Vagina (tissue), 2 donors: ENCODE results near the gene MEX3C. TPM values are rescaled to one million over a fixed set of nuclear protein-coding genes. Genes with fewer than 3 reads are reported as not detected.

Experiments used
- DNase-seq, 2 donors: peaks; one replicate each; pipeline ENCODE4 v3.0.0-alpha.2; 2017; ENCODE audit errors: extremely low spot score in 2 of 2
- H3K27ac ChIP-seq: fragments of 200-600 bp; sonication (generic); one replicate; pipeline ENCODE4 v1.5.1; 2019
- H3K27me3 ChIP-seq: fragments of 200-600 bp; sonication (generic); one replicate; pipeline ENCODE4 v1.5.1; 2019
- H3K36me3 ChIP-seq, 2 donors: fragments of 200-600 bp; sonication (generic); one replicate each; pipeline ENCODE4 v1.5.1; 2017 to 2019
- H3K4me1 ChIP-seq: fragments of 200-600 bp; sonication (generic); one replicate; pipeline ENCODE4 v1.5.1; 2019
- H3K4me3 ChIP-seq, 2 donors: fragments of 200-600 bp; sonication (generic); 1 replicate in 1 of 2; 2 replicates in 1 of 2; pipeline ENCODE4 v1.5.1; 2016 to 2019
- H3K9me3 ChIP-seq: fragments of 200-600 bp; sonication (generic); one replicate; pipeline ENCODE4 v1.5.1; 2019
- POLR2A ChIP-seq, 2 donors: fragments of 450-650 bp; IDR thresholded peaks; one replicate each; pipeline ENCODE4 v1.6.1; 2017; ENCODE audit warnings: antibody characterized with exemption in 2 of 2, mild to moderate bottlenecking in 2 of 2, moderate library complexity in 2 of 2
- POLR2AphosphoS5 ChIP-seq, 2 donors: sonication (generic); formaldehyde crosslinking; IDR thresholded peaks; one replicate each; pipeline ENCODE4 v1.9.0; 2017; ENCODE audit warnings: antibody characterized with exemption in 2 of 2, mild to moderate bottlenecking in 2 of 2, low read depth in 1 of 2; ENCODE audit not compliant: insufficient read depth in 1 of 2
- intact Hi-C: fragments of 100-400 bp; cut with DNase I; formaldehyde crosslinking; loops from one replicate; pipeline ENCODE4 v1.15.1; 2023
- total RNA-seq: library from RNA; depleted of rRNA; stranded (reverse); fragments of >200 nt; gene quantifications from one replicate; pipeline ENCODE4 v1.2.3, GENCODE V29; 2016
- TF ChIP-seq, protein P1 (sequence below), 3 experiments: fragments of 450-650 bp in 2 of 3; fragments of 200-600 bp in 1 of 3; sonication (generic) in 1 of 3; IDR thresholded peaks; one replicate each; pipeline ENCODE4 v1.5.1; 2017 to 2019; ENCODE audit warnings: antibody characterized with exemption in 3 of 3, mild to moderate bottlenecking in 2 of 3, moderate library complexity in 2 of 3

MEX3C gene
- total RNA-seq, 1 donor from 2014 or later = 20.4 TPM

GRCh38 chr18:51132256-51132935, 65.1 kb downstream of the MEX3C start:
- Histone ChIP-seq H3K27me3 (no peaks in the 10 kb centered on the region), H3K36me3 (no peaks in the 10 kb centered on the region), H3K4me3 (no peak overlapping the region), H3K27ac (no peak overlapping the region), H3K4me1 (peaks cover 6% of the 10 kb centered on the region), H3K9me3 (no peaks in the 10 kb centered on the region)
- DNase-seq = no peak
- TF ChIP-seq, protein P1, sequence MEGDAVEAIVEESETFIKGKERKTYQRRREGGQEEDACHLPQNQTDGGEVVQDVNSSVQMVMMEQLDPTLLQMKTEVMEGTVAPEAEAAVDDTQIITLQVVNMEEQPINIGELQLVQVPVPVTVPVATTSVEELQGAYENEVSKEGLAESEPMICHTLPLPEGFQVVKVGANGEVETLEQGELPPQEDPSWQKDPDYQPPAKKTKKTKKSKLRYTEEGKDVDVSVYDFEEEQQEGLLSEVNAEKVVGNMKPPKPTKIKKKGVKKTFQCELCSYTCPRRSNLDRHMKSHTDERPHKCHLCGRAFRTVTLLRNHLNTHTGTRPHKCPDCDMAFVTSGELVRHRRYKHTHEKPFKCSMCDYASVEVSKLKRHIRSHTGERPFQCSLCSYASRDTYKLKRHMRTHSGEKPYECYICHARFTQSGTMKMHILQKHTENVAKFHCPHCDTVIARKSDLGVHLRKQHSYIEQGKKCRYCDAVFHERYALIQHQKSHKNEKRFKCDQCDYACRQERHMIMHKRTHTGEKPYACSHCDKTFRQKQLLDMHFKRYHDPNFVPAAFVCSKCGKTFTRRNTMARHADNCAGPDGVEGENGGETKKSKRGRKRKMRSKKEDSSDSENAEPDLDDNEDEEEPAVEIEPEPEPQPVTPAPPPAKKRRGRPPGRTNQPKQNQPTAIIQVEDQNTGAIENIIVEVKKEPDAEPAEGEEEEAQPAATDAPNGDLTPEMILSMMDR (IDR thresholded peaks at IDR 0.05) = no peak
- TF ChIP-seq POLR2AphosphoS5 (IDR thresholded peaks at IDR 0.05; ENCODE audit: insufficient read depth in 1 of 2, low read depth in 1 of 2) (no peak), POLR2A (IDR thresholded peaks at IDR 0.05) (no peak)
- intact Hi-C loops = no loop called here

DNA sequence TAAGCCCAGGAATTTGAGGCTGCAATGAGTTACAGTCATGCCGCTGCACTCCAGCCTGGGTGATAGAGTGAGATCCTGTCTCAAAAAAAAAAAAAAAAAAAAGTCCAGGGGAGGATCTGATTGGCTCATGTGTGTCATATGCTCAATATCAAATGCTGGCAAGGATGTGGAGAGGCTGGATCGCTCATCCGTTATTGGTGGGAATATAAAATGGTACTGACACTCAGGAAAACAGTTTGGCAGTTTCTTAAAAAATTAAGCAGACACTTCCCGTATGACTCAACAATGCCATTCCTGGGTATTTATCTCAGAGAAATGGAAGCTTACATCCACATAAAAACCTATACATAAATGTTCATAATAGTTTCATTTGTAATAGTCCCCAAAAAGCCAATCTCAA, 68.9 kb downstream of the MEX3C start:
- no peaks in the 10 kb centered on the region for H3K4me1 ChIP-seq
- no peak overlapping the region for H3K27ac ChIP-seq
- H3K4me3 ChIP-seq = no peak overlapping the region
- H3K36me3 ChIP-seq = no peaks in the 10 kb centered on the region
- H3K27me3 ChIP-seq = no peaks in the 10 kb centered on the region
- DNase-seq = no peak
- TF ChIP-seq POLR2A (IDR thresholded peaks at IDR 0.05) (no peak), POLR2AphosphoS5 (IDR thresholded peaks at IDR 0.05; ENCODE audit: insufficient read depth in 1 of 2, low read depth in 1 of 2) (no peak)
- TF ChIP-seq, protein P1 (IDR thresholded peaks at IDR 0.05) = no peak
- intact Hi-C loops = no loop called here
- no peaks in the 10 kb centered on the region for H3K9me3 ChIP-seq

- Histone ChIP-seq H3K27me3 (no peaks in the 10 kb centered on the region), H3K4me1 (no peaks in the 10 kb centered on the region), H3K4me3 (no peak overlapping the region), H3K9me3 (no peaks in the 10 kb centered on the region), H3K27ac (no peak overlapping the region), H3K36me3 (no peaks in the 10 kb centered on the region)
- DNase-seq = no peak
- intact Hi-C loops = no loop called here
- TF ChIP-seq, protein P1 (IDR thresholded peaks at IDR 0.05) = no peak
- TF ChIP-seq POLR2AphosphoS5 (IDR thresholded peaks at IDR 0.05; ENCODE audit: insufficient read depth in 1 of 2, low read depth in 1 of 2) = no peak
Observed at GRCh38 chr18:51127664-51128063, 69.8 kb downstream of the MEX3C start.

DNA sequence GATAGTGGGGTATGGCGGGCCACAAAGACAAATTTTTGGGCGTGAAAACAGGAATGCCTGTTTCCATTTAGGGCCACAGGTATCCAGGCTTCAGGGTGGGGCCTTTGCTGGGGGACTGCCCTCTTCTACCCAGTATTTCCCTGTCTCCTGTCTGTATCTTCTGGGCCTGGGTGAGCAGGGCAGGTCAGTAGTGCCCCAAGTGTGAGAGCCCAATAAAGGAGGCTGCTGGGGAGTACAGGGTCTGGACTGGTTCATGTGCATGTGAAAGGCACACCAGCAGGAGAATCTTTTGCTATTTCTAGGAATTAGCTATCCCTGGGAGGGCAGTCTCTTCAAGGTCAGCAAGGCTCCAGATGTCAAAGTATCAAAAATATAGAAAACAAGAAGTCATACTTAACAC, 71.5 kb downstream of the MEX3C start:
- Histone ChIP-seq H3K4me3 (no peak overlapping the region), H3K9me3 (no peaks in the 10 kb centered on the region), H3K36me3 (no peaks in the 10 kb centered on the region), H3K4me1 (no peaks in the 10 kb centered on the region), H3K27ac (no peak overlapping the region), H3K27me3 (no peaks in the 10 kb centered on the region)
- intact Hi-C loops = no loop called here
- no peak for TF ChIP-seq POLR2AphosphoS5 (IDR thresholded peaks at IDR 0.05; ENCODE audit: insufficient read depth in 1 of 2, low read depth in 1 of 2)
- TF ChIP-seq, protein P1 (IDR thresholded peaks at IDR 0.05) = no peak
- no peak for TF ChIP-seq POLR2A (IDR thresholded peaks at IDR 0.05)
- DNase-seq = no peak

Other genes starting within 250 kb of the MEX3C start
- gene ELAC1, start 229.6 kb downstream of the MEX3C start, total RNA-seq = 15.5 TPM
- gene SMAD4, start 167.5 kb downstream of the MEX3C start, total RNA-seq = 75.1 TPM